ENCODE measurements around the gene MYO9B.
"Not testable (repeated sequence)": the region's sequence is repeated elsewhere in the genome, so short reads cannot be mapped to it uniquely, and the experiment has no call there.

MYO9B gene

GRCh38 chr19:17105556-17105955 is 30.0 kb downstream of the MYO9B start:
- in situ Hi-C loops (cut with HindIII; ENCODE audit: low sequenced_read_pairs) = no loop called here
- no peak for DNase-seq (ENCODE audit: low read depth, low spot score)

GRCh38 chr19:17106964-17107363 is 31.4 kb downstream of the MYO9B start:
- H3K4me3 ChIP-seq (ENCODE audit: low read depth, low read length); in situ Hi-C loops (cut with HindIII; ENCODE audit: low sequenced_read_pairs); DNase-seq (ENCODE audit: low read depth, low spot score): not testable (repeated sequence)

More at GRCh38 chr19:17105556-17105955, 30.0 kb downstream of the MYO9B start:
- no peak for TF ChIP-seq CTCF (IDR thresholded peaks at IDR 0.05; ENCODE audit: low read depth, low read length)
- no peak overlapping the region for H3K4me3 ChIP-seq (ENCODE audit: low read depth, low read length)

- no peak overlapping the region for H3K4me3 ChIP-seq (ENCODE audit: low read depth, low read length)
- DNase-seq (ENCODE audit: low read depth, low spot score) = peak; percentile 99
- no peak for TF ChIP-seq CTCF (IDR thresholded peaks at IDR 0.05; ENCODE audit: low read depth, low read length)
- in situ Hi-C loops (cut with HindIII; ENCODE audit: low sequenced_read_pairs) = no loop called here
These were observed 32.2 kb downstream of the MYO9B start for GRCh38 chr19:17107546-17108452.

- in situ Hi-C loops (cut with HindIII; ENCODE audit: low sequenced_read_pairs) = no loop called here
- DNase-seq (ENCODE audit: low read depth, low spot score) = no peak
- no peak overlapping the region for H3K4me3 ChIP-seq (ENCODE audit: low read depth, low read length)
- TF ChIP-seq CTCF (IDR thresholded peaks at IDR 0.05; ENCODE audit: low read depth, low read length) = no peak
These were observed 32.8 kb downstream of the MYO9B start for GRCh38 chr19:17108453-17108784.

- TF ChIP-seq CTCF (IDR thresholded peaks at IDR 0.05; ENCODE audit: low read depth, low read length) = no peak
- in situ Hi-C loops (cut with HindIII; ENCODE audit: low sequenced_read_pairs) = no loop called here
- no peak for DNase-seq (ENCODE audit: low read depth, low spot score)
- H3K4me3 ChIP-seq (ENCODE audit: low read depth, low read length) = no peak overlapping the region
These were observed 33.7 kb downstream of the MYO9B start for GRCh38 chr19:17109300-17109699.

- no peak for TF ChIP-seq CTCF (IDR thresholded peaks at IDR 0.05; ENCODE audit: low read depth, low read length)
- DNase-seq (ENCODE audit: low read depth, low spot score) = no peak
- in situ Hi-C loops (cut with HindIII; ENCODE audit: low sequenced_read_pairs) = no loop called here
- H3K4me3 ChIP-seq (ENCODE audit: low read depth, low read length) = no peak overlapping the region
These were observed 34.5 kb downstream of the MYO9B start for GRCh38 chr19:17109962-17110598.

GRCh38 chr19:17110599-17110966 is 35.0 kb downstream of the MYO9B start:
- H3K4me3 ChIP-seq (ENCODE audit: low read depth, low read length) = no peak overlapping the region
- no peak for DNase-seq (ENCODE audit: low read depth, low spot score)
- no peak for TF ChIP-seq CTCF (IDR thresholded peaks at IDR 0.05; ENCODE audit: low read depth, low read length)
- in situ Hi-C loops (cut with HindIII; ENCODE audit: low sequenced_read_pairs) = no loop called here
